Smooth muscle cell (in vitro differentiated cells): ENCODE results near the gene CCDC57. TPM values are rescaled to one million over a fixed set of nuclear protein-coding genes. Genes with fewer than 3 reads are reported as not detected.

Source experiments
- DNase-seq: peaks from one replicate; lab custom pipeline; 2025; ENCODE audit not compliant: unreplicated experiment; lab: John Stamatoyannopoulos, UW
- H2AFZ ChIP-seq: fragments of 200-600 bp; sonication (generic); 2 replicates; pipeline ENCODE4 v1.6.0; 2016; ENCODE audit warnings: antibody characterized with exemption, low read depth, mild to moderate bottlenecking
- H3F3A ChIP-seq: fragments of 200-600 bp; sonication (generic); 2 replicates; pipeline ENCODE4 v1.6.0; 2017; ENCODE audit warnings: antibody characterized with exemption, low read depth
- H3K27ac ChIP-seq: fragments of 200-600 bp; sonication (generic); 2 replicates; pipeline ENCODE4 v1.5.1; 2016; ENCODE audit warnings: low read depth, mild to moderate bottlenecking
- H3K27me3 ChIP-seq: fragments of 200-600 bp; sonication (generic); 2 replicates; pipeline ENCODE4 v1.6.1; 2016; ENCODE audit warnings: low read depth, mild to moderate bottlenecking
- H3K36me3 ChIP-seq: fragments of 200-600 bp; sonication (generic); 2 replicates; pipeline ENCODE4 v1.5.1; 2016; ENCODE audit warnings: low read depth
- H3K4me1 ChIP-seq: fragments of 200-600 bp; sonication (generic); 2 replicates; pipeline ENCODE4 v1.5.1; 2016; ENCODE audit warnings: low read depth
- H3K4me2 ChIP-seq: fragments of 200-600 bp; sonication (generic); 2 replicates; pipeline ENCODE4 v1.6.0; 2016; ENCODE audit warnings: mild to moderate bottlenecking
- H3K4me3 ChIP-seq: fragments of 200-600 bp; sonication (generic); 2 replicates; pipeline ENCODE4 v1.5.1; 2016; ENCODE audit warnings: mild to moderate bottlenecking
- H3K79me2 ChIP-seq: fragments of 200-600 bp; sonication (generic); 2 replicates; pipeline ENCODE4 v1.6.0; 2016; ENCODE audit warnings: low read depth, mild to moderate bottlenecking
- H3K9ac ChIP-seq: fragments of 200-600 bp; sonication (generic); 2 replicates; pipeline ENCODE4 v1.6.0; 2016; ENCODE audit warnings: low read depth
- H3K9me3 ChIP-seq: fragments of 200-600 bp; sonication (generic); replicated peaks from 2 replicates; pipeline ENCODE4 v1.5.1; 2016; ENCODE audit warnings: low read depth
- H4K20me1 ChIP-seq: fragments of 200-600 bp; sonication (generic); 2 replicates; pipeline ENCODE4 v1.6.0; 2016; ENCODE audit warnings: low read depth
- WGBS: methylation state at CpG from one replicate; pipeline ENCODE4 v1.1.7; 2016; ENCODE audit warnings: low lambda C conversion rate; 5-methylcytosine and 5-hydroxymethylcytosine counted together
- polyA plus RNA-seq: library from polyadenylated mRNA; unstranded; fragments of >200 nt; fragmentation: Nextera tagmentation; extraction: Ambion mirVana; gene quantifications from 2 replicates; pipeline ENCODE4 v1.2.1, GENCODE V29; 2016
- total RNA-seq: library from RNA; depleted of rRNA; stranded (reverse); fragments of >200 nt; gene quantifications from 2 replicates; pipeline ENCODE4 v1.2.3, GENCODE V29; 2014
- TF ChIP-seq, protein P1 (sequence below): fragments of 200-600 bp; sonication (generic); IDR thresholded peaks from 2 replicates; pipeline ENCODE4 v1.5.1; 2017; ENCODE audit warnings: borderline replicate concordance, mild to moderate bottlenecking, antibody characterized with exemption; ENCODE audit not compliant: insufficient read depth, poor library complexity, severe bottlenecking

Gene CCDC57
- total and polyA plus RNA-seq, 2 experiments from 2014 or later = 18.3 to 23.1 TPM

DNA sequence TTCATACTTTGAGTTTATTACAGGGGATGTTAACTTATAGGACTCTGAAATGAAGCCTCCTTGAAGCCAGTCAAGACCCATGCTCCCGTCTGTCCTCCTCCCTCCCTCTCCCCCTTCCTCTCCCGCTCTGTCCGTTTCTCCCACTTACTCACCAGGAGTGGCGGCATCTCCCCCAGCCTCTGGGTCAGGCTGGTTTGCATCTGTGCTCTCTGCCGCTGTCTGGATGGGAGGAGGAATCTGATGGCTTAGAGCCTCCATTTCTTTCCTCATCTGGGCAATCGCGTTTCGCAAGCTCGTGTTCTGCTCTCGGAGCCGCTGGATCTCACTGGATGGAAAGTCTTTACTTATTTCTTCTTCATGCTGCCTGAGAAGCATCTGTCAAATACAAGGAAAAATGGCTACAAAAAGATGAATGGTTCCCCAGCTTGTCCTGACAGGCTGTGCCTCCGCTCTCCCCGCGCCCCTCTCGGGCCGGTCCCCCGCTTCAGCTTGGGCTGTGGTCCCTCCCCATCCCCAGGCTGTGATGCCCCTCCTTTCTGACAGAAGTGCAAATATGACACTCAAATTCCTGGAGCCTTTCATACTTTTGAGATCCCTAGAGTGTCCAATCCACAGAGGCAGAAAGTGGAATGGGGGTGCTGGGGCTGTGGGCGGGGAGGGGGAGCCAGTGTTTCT, 40.0 kb downstream of the CCDC57 start:
- 90% methylated on average over 18 of the region's 18 CpGs for WGBS
- TF ChIP-seq, protein P1, sequence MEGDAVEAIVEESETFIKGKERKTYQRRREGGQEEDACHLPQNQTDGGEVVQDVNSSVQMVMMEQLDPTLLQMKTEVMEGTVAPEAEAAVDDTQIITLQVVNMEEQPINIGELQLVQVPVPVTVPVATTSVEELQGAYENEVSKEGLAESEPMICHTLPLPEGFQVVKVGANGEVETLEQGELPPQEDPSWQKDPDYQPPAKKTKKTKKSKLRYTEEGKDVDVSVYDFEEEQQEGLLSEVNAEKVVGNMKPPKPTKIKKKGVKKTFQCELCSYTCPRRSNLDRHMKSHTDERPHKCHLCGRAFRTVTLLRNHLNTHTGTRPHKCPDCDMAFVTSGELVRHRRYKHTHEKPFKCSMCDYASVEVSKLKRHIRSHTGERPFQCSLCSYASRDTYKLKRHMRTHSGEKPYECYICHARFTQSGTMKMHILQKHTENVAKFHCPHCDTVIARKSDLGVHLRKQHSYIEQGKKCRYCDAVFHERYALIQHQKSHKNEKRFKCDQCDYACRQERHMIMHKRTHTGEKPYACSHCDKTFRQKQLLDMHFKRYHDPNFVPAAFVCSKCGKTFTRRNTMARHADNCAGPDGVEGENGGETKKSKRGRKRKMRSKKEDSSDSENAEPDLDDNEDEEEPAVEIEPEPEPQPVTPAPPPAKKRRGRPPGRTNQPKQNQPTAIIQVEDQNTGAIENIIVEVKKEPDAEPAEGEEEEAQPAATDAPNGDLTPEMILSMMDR = no peak
- no peak for DNase-seq

GRCh38 chr17:82171750-82172375, 40.8 kb downstream of the CCDC57 start:
- Histone ChIP-seq H3K27ac (no peak overlapping the region), H3K79me2 (no peaks in the 10 kb centered on the region), H3K4me1 (peaks cover 14% of the 10 kb centered on the region), H3K9ac (no peak overlapping the region), H3K9me3 (no peaks in the 10 kb centered on the region), H4K20me1 (peaks cover 1% of the 10 kb centered on the region), H3K4me2 (no peak overlapping the region), H3F3A (no peaks in the 10 kb centered on the region), H3K36me3 (no peaks in the 10 kb centered on the region), H3K4me3 (no peak overlapping the region), H2AFZ (no peak overlapping the region), H3K27me3 (no peaks in the 10 kb centered on the region)
- WGBS = 95% methylated on average over 14 of the region's 14 CpGs
- TF ChIP-seq, protein P1 = no peak
- DNase-seq = no peak

More for the DNA sequence above, 40.0 kb downstream of the CCDC57 start:
- H3K4me2 ChIP-seq = no peak overlapping the region
- no peak overlapping the region for H3K4me3 ChIP-seq
- no peaks in the 10 kb centered on the region for H3F3A ChIP-seq
- H3K9ac ChIP-seq = no peak overlapping the region
- no peaks in the 10 kb centered on the region for H4K20me1 ChIP-seq
- H3K36me3 ChIP-seq = no peaks in the 10 kb centered on the region
- no peaks in the 10 kb centered on the region for H3K27me3 ChIP-seq
- H2AFZ ChIP-seq = no peak overlapping the region
- H3K4me1 ChIP-seq = peaks cover 14% of the 10 kb centered on the region
- H3K9me3 ChIP-seq = no peaks in the 10 kb centered on the region
- H3K79me2 ChIP-seq = no peaks in the 10 kb centered on the region
- H3K27ac ChIP-seq = no peak overlapping the region

DNA sequence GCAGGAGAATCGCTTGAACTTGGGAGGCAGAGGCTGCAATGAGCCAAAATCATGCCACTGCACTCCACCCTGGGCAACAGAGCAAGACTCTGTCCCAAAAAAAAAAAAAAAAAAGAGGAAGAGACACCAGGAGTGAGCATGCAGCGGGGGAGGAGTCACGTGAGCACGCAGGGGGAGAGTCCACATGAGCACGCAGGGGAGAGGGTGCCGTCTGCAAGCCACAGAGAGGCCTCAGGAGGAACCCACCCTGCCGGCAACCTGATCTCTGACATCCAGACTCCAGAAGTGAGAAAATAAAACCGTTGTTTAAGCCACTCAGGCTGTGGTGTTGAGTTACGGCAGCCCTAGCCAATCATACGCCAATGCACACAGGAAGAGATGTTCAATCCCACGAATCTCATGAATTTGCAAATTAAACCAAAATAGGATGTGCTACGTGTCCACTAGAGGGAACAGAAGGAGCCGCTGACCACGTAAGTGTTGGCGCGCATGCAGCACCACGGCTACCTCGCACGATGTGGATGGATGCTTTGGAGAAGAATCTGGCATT, 42.2 kb downstream of the CCDC57 start:
- no peak overlapping the region for H3K4me2 ChIP-seq
- H3K27me3 ChIP-seq = no peaks in the 10 kb centered on the region
- TF ChIP-seq, protein P1 = no peak
- no peak for DNase-seq
- no peaks in the 10 kb centered on the region for H3K79me2 ChIP-seq
- peaks cover 8% of the 10 kb centered on the region for H4K20me1 ChIP-seq
- WGBS = 88% methylated on average over 19 of the region's 19 CpGs
- H3K9me3 ChIP-seq = no peaks in the 10 kb centered on the region
- peaks cover 14% of the 10 kb centered on the region for H3K4me1 ChIP-seq
- no peak overlapping the region for H3K4me3 ChIP-seq
- no peak overlapping the region for H3K9ac ChIP-seq
- H3F3A ChIP-seq = no peaks in the 10 kb centered on the region
- H2AFZ ChIP-seq = no peak overlapping the region
- H3K27ac ChIP-seq = no peak overlapping the region
- no peaks in the 10 kb centered on the region for H3K36me3 ChIP-seq

GRCh38 chr17:82168568-82168967, 44.1 kb downstream of the CCDC57 start:
- Histone ChIP-seq H3K4me2 (no peak overlapping the region), H4K20me1 (peaks cover 8% of the 10 kb centered on the region), H3F3A (no peaks in the 10 kb centered on the region), H3K27ac (no peak overlapping the region), H3K27me3 (no peaks in the 10 kb centered on the region), H3K9me3 (no peaks in the 10 kb centered on the region), H3K4me3 (no peak overlapping the region), H3K9ac (no peak overlapping the region), H2AFZ (no peak overlapping the region), H3K4me1 (no peaks in the 10 kb centered on the region), H3K79me2 (no peaks in the 10 kb centered on the region), H3K36me3 (no peaks in the 10 kb centered on the region)
- TF ChIP-seq, protein P1 = no peak
- WGBS = 98% methylated on average over 6 of the region's 6 CpGs
- no peak for DNase-seq
